Mucosa of rectum (tissue), 2 donors: Measurements from ENCODE around the gene MRPS26.
A peak's percentile ranks its signal among the peaks of the same experiment; 100 is the strongest.

Source experiments
- H3K27ac ChIP-seq, 2 donors: one replicate each; pipeline ENCODE4 v1.7.0; 2013; ENCODE audit warnings: inconsistent platforms in 2 of 2, low read depth in 2 of 2, low read length in 2 of 2
- H3K27me3 ChIP-seq, 2 donors: one replicate each; pipeline ENCODE4 v1.7.0; 2013; ENCODE audit warnings: low read length in 2 of 2; ENCODE audit not compliant: control insufficient read depth in 2 of 2, insufficient read depth in 2 of 2
- H3K36me3 ChIP-seq, 2 donors: one replicate each; pipeline ENCODE4 v1.7.0; 2013; ENCODE audit warnings: low read length in 2 of 2; ENCODE audit not compliant: control insufficient read depth in 2 of 2, insufficient read depth in 2 of 2
- H3K4me1 ChIP-seq, 2 donors: one replicate each; pipeline ENCODE4 v1.7.0; 2013; ENCODE audit warnings: low read length in 2 of 2, mild to moderate bottlenecking in 1 of 2; ENCODE audit not compliant: control insufficient read depth in 2 of 2, insufficient read depth in 2 of 2
- H3K4me3 ChIP-seq, 2 donors: one replicate each; pipeline ENCODE4 v1.7.0; 2013; ENCODE audit warnings: low read length in 2 of 2
- H3K9ac ChIP-seq, 2 donors: one replicate each; pipeline ENCODE4 v1.7.0; 2013; ENCODE audit warnings: low read length in 2 of 2, low read depth in 1 of 2, mild to moderate bottlenecking in 1 of 2
- H3K9me3 ChIP-seq, 2 donors: one replicate each; pipeline ENCODE4 v1.7.0; 2013; ENCODE audit warnings: low read length in 2 of 2; ENCODE audit not compliant: control insufficient read depth in 2 of 2
- donor health status: healthy.
- donor health status: Normal muscosa, but diverticular disease.

MRPS26 gene

DNA sequence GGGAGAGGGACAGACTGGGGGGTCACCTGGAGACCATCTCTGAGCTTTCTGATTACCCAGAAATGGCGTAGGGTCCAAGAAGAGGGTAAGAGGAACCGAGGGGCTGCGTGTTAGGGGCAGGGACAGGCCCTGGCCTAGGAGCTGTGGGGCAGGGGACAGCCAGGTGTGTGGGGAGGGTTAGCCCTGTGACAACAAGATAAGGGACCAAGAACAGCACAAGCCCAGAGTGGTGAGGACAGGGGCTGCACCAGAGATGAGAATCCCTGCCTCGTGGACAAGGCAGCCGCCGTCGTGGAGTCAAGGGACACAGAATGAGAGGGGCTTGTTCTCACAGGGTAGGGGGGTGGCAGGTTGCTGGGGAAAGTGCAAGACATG lies 39.1 kb downstream of the MRPS26 start:
- H3K36me3 ChIP-seq = no peaks in the 10 kb centered on the region

DNA sequence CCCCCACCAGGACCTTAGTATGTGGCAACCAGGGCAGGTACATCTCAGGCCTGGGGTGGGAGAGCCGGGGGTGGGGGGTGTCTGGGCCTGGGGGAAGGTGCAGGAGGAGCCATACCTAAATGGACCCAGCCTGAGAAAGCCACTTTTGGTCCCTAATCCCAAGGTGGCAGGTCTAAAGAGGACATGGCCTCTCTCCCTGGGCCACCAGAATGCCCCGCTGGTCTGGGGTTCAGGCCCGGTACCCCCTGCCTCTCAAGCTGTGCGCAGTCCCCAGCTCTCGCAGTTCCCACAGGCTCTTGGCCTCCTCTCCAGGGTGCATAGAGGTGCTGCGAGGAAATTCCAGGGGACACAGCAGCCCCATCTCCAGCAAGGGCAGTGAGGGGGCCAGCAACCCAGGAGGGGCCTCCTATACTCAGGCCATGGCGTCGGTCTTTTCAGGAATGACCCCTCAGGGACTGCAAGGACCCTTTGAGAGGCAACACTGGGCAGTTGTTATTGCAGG lies 39.8 kb downstream of the MRPS26 start:
- H3K27me3 ChIP-seq = peaks cover 32 to 37% of the 10 kb centered on the region in 2 donors
- H3K4me1 ChIP-seq = no peaks in the 10 kb centered on the region
- no peaks in the 10 kb centered on the region for H3K36me3 ChIP-seq
- no peak overlapping the region for H3K4me3 ChIP-seq
- H3K27ac ChIP-seq = no peak overlapping the region
- H3K9me3 ChIP-seq = no peaks in the 10 kb centered on the region
- H3K9ac ChIP-seq = no peak overlapping the region

More for the DNA sequence above, 39.1 kb downstream of the MRPS26 start:
- Histone ChIP-seq H3K27ac (no peak overlapping the region), H3K9me3 (no peaks in the 10 kb centered on the region), H3K4me3 (no peak overlapping the region), H3K27me3 (peaks cover 31 to 32% of the 10 kb centered on the region in 2 donors), H3K9ac (no peak overlapping the region), H3K4me1 (no peaks in the 10 kb centered on the region)

DNA sequence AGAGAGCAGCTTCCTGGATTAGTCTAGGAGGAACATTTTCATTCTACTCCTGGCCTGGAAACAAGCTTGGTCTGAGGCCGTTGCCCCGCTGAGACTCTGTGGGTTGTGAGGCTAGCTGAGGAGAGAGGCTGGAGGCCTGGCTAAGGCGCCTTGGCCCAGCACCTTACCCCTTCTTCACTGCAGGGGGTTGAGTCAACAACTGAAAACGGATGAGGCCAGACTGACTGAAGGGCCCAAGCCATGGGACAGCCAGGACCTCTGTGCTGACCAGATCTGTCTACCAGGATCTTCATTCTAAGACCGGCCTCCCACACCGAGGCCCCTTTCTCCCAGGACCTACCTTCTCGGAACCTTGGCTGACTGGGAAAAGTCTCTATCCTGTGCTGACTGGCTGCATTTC lies 42.2 kb downstream of the MRPS26 start:
- H3K4me3 ChIP-seq = no peak overlapping the region
- H3K9me3 ChIP-seq = no peaks in the 10 kb centered on the region
- H3K9ac ChIP-seq = no peak overlapping the region
- H3K27ac ChIP-seq = no peak overlapping the region
- no peaks in the 10 kb centered on the region for H3K36me3 ChIP-seq
- peaks cover 20 to 28% of the 10 kb centered on the region in 2 donors for H3K27me3 ChIP-seq
- no peaks in the 10 kb centered on the region for H3K4me1 ChIP-seq

DNA sequence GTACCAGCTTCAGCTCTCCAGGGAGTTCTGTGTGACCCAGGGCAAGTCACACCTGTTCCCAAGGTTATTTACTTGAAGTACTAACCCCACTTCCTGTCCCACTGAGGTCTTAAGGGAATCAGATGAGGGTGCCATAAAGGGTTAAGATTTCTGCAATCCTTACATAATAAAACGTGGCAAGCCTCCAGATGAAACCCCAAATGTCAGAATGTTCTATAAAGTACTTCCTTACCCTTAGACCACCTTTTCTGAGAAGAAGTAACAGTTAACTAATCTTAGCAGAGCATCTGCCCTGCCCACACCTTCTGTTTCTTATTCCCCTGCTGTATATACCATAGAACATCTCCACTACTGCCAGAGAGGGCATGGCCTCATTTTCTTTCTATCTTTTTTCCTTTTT lies 44.7 kb downstream of the MRPS26 start:
- Histone ChIP-seq H3K27ac (no peak overlapping the region), H3K4me3 (no peak overlapping the region), H3K9me3 (no peaks in the 10 kb centered on the region), H3K9ac (no peak overlapping the region), H3K27me3 (peaks cover 19 to 20% of the 10 kb centered on the region in 2 donors), H3K4me1 (peaks cover 0 to 4% of the 10 kb centered on the region in 2 donors), H3K36me3 (no peaks in the 10 kb centered on the region)

DNA sequence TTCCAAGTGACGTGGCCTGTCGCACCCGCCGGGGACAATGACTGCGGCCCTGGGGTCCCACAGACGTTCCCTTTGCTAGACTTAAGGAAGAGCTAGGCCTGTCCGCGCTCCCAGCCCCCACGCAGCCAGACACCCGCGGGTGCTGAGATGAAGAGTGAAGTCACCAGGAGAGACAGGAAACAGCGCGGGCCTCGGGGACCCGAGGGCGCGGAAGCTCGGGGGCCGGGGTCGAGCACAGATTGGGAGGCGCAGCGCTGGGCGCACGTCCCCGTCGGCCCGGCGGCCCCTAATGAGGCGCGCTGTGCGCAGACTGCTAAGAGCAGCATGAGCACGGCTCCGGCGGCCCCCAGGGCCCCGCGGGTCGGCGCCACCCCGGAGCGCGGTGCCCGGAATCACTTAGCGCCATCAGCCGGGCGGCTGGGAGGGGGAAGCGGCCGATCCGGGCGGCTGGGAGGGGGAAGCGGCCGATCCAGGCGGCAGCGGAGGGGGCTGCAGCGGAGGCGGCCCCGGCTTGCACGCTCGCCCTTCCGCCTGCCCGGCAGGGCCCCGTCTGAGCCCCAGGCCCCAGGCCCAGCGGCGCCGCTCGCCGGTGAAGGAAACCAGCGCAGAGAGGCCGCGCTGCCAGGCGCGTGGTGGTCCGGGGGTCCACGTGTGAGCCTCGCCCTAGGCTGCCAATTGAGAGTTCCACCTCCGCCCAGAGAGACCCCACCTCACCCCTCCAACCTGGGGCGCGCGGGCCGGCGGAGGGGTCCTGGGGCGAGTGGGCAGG lies 46.9 kb downstream of the MRPS26 start:
- peak overlapping the region in 1 of 2 donors; percentile 7 for H3K4me3 ChIP-seq
- no peak overlapping the region for H3K9ac ChIP-seq
- no peaks in the 10 kb centered on the region for H3K36me3 ChIP-seq
- peaks cover 19 to 20% of the 10 kb centered on the region in 2 donors for H3K27me3 ChIP-seq
- peaks cover 0 to 4% of the 10 kb centered on the region in 2 donors for H3K4me1 ChIP-seq
- H3K27ac ChIP-seq = no peak overlapping the region
- no peaks in the 10 kb centered on the region for H3K9me3 ChIP-seq

DNA sequence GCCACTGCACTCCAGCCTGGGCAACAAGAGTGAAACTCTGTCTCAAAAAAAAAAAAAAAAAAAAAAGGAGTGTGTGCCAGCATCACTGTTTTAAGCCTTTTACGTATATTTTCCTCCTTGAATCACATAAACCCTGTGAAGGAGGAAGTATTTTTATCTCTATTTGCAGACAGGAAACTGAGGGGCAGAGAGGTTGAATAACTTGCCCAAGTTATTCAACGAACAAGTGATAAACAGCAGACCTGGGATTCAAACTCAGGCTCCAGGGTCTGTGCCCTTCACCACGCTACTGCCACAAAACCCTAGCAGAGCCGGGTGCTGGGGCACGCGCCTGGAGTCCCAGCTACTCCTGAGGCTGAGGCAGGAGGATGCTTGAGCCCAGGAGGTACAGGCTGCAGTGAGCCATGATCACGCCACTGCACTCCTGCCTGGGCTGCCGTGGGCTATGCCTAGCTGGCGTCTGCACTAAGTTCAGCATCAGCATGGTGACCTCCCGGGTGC lies 48.1 kb downstream of the MRPS26 start:
- H3K9me3 ChIP-seq = no peaks in the 10 kb centered on the region
- H3K27me3 ChIP-seq = peaks cover 15 to 19% of the 10 kb centered on the region in 2 donors
- H3K27ac ChIP-seq = no peak overlapping the region
- no peak overlapping the region for H3K4me3 ChIP-seq
- peaks cover 0 to 4% of the 10 kb centered on the region in 2 donors for H3K4me1 ChIP-seq
- no peaks in the 10 kb centered on the region for H3K36me3 ChIP-seq
- H3K9ac ChIP-seq = no peak overlapping the region

DNA sequence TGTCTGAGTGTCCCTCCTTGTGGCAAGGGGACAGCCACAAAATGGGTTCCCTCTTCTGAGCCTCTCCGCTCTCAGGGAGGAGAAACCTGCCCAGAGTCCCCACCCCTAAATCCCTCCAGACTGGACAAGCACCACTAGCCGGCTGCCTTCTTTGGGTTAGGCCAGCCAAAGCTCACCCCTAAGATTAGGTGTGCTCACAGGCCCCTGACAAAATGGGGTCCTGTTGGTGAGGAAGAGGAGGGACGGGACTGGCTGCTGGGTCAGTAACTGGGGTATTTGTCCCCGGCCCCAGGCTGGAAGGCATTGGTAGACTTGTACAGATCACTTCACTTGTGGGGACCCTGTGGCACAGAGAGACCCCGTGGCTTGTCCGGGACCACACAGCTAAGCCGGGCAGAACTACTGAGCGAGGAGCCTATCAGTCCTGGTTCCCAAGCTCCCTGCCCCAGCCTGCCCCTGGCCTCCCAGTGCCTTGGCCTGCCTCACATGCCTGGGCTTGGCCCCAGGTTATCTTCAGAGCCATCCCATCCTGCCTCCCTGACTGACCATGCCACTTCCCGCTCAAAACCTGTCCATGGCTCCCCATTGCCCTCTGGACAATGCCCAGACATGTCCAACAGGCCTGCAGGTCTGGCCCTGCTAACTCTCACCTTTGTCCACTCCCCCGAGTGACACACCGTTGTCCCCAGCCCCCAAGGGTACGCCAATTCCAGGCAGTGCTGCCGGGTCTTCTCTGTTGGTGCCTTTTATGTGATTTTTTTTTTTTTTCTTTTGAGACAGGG lies 49.2 kb downstream of the MRPS26 start:
- H3K9me3 ChIP-seq = no peaks in the 10 kb centered on the region
- no peak overlapping the region for H3K27ac ChIP-seq
- no peaks in the 10 kb centered on the region for H3K36me3 ChIP-seq
- peaks cover 15 to 16% of the 10 kb centered on the region in 2 donors for H3K27me3 ChIP-seq
- no peak overlapping the region for H3K4me3 ChIP-seq
- H3K9ac ChIP-seq = no peak overlapping the region
- H3K4me1 ChIP-seq = peaks cover 0 to 4% of the 10 kb centered on the region in 2 donors
